A673 (cell line): ENCODE results near the gene CLEC16A.

Source experiments
- CTCF ChIP-seq: fragments of 300-800, 200-600 bp; sonication (generic); conservative IDR thresholded peaks from 2 replicates; pipeline ENCODE4 v1.5.1; 2017; ENCODE audit warnings: low read depth, mild to moderate bottlenecking, antibody characterized with exemption, low read length, moderate library complexity, mixed read lengths
- EZH2 ChIP-seq: fragments of 200-600 bp; sonication (generic); IDR thresholded peaks from 2 replicates; pipeline ENCODE4 v1.6.1; 2017; ENCODE audit warnings: borderline replicate concordance, low read depth, mild to moderate bottlenecking, mixed read lengths, antibody characterized with exemption, low read length; ENCODE audit not compliant: poor library complexity, severe bottlenecking

GRCh38 chr16:10907757-10908045 is 36.7 kb upstream of the CLEC16A start:
- TF ChIP-seq CTCF (no peak), EZH2 (no peak)
